Measurements from ENCODE around the gene PRX. TPM values are rescaled to one million over a fixed set of nuclear protein-coding genes. Genes with fewer than 3 reads are reported as not detected.

Gene PRX
- total and polyA plus RNA-seq, 2 of the 13 experiments (the other 11 are each of a cell fraction or from before 2014, with no cell fraction given) = 0.66 TPM

GRCh38 chr19:40425450-40426287 lies 12.5 kb upstream of the PRX start, which contains the start of gene SERTAD1 (continued):
- TF ChIP-seq ARID5B (CRISPR knock-in tag; IDR thresholded peaks at IDR 0.05) = peak; percentile 53
- TF ChIP-seq NAIF1 (CRISPR knock-in tag; IDR thresholded peaks at IDR 0.05; ENCODE audit: borderline replicate concordance) = no peak
- TF ChIP-seq HMGXB4 (CRISPR knock-in tag; IDR thresholded peaks at IDR 0.05; ENCODE audit: borderline replicate concordance in 1 of 2, low read depth in 1 of 2) = peak; percentile 61 to 82; a peak in 3 of 4 replicates
- TF ChIP-seq TRIM24 (CRISPR knock-in tag; IDR thresholded peaks at IDR 0.05) = no peak
- TF ChIP-seq IKZF1 (IDR thresholded peaks at IDR 0.05) = no peak
- peak; percentile 83; the same call in 1 of the 2 replicates for TF ChIP-seq ZNF674 (CRISPR knock-in tag; IDR thresholded peaks at IDR 0.05; ENCODE audit: low read depth)
- TF ChIP-seq ZNF563 (CRISPR knock-in tag; IDR thresholded peaks at IDR 0.05) = peak; percentile 77
- peak; percentile 29; the same call in 1 of the 2 replicates for TF ChIP-seq IKZF5 (CRISPR knock-in tag; IDR thresholded peaks at IDR 0.05)
- peak; percentile 97 to 99 for TF ChIP-seq POLR2A (IDR thresholded peaks at IDR 0.05; ENCODE audit: insufficient read depth in 1 of 2, low read depth in 2 of 2, low read length in 2 of 2)
- TF ChIP-seq BATF2 (CRISPR knock-in tag; IDR thresholded peaks at IDR 0.05) = no peak
- no peak for TF ChIP-seq PRPF4 (IDR thresholded peaks at IDR 0.05; ENCODE audit: low read depth, low read length, poor library complexity, severe bottlenecking)
- no peak for TF ChIP-seq SMAD9 (CRISPR knock-in tag; IDR thresholded peaks at IDR 0.05)
- no peak for TF ChIP-seq MED13 (CRISPR knock-in tag; IDR thresholded peaks at IDR 0.05)
- no peak for TF ChIP-seq ZBTB3 (CRISPR knock-in tag; IDR thresholded peaks at IDR 0.05; ENCODE audit: borderline replicate concordance, low read depth)
- peak; percentile 94 for TF ChIP-seq RFX5 (IDR thresholded peaks at IDR 0.05; ENCODE audit: low read depth, low read length)
- TF ChIP-seq ZNF296 (CRISPR knock-in tag; conservative IDR thresholded peaks at IDR 0.05) = no peak
- TF ChIP-seq ZNF782 (CRISPR knock-in tag; IDR thresholded peaks at IDR 0.05; ENCODE audit: borderline replicate concordance) = peak; percentile 7; the same call in 1 of the 2 replicates
- peak; percentile 69 for TF ChIP-seq FOSL2 (CRISPR knock-in tag; IDR thresholded peaks at IDR 0.05)
- TF ChIP-seq ZNF263 (CRISPR knock-in tag; IDR thresholded peaks at IDR 0.05) = no peak
- peak; percentile 64; the same call in 1 of the 2 replicates for TF ChIP-seq ZNF709 (CRISPR knock-in tag; IDR thresholded peaks at IDR 0.05)
- 0 out of 2 replicates have a peak, but pooled peaks have one; percentile 23 for TF ChIP-seq ATF3 (CRISPR knock-in tag; IDR thresholded peaks at IDR 0.05)
- 0 out of 2 replicates have a peak, but pooled peaks have one; percentile 83 for TF ChIP-seq ZNF543 (CRISPR knock-in tag; IDR thresholded peaks at IDR 0.05)

Measured in HepG2 (cell line).